Measurements from ENCODE around the gene RTF2.
A peak's percentile ranks its signal among the peaks of the same experiment; 100 is the strongest.

RTF2 gene

GRCh38 chr20:56439771-56440291 lies 28.6 kb upstream of the RTF2 start:
- DNase-seq: no peak

GRCh38 chr20:56440346-56441007 lies 27.9 kb upstream of the RTF2 start:
- peak; percentile 48 for DNase-seq

GRCh38 chr20:56442389-56443365 lies 25.8 kb upstream of the RTF2 start:
- DNase-seq: no peak

GRCh38 chr20:56443654-56444540 lies 24.5 kb upstream of the RTF2 start:
- DNase-seq: no peak

- DNase-seq: no peak
These were observed 23.3 kb upstream of the RTF2 start for GRCh38 chr20:56445130-56445529.

- DNase-seq: no peak
These were observed 22.9 kb upstream of the RTF2 start for GRCh38 chr20:56445540-56445939.

GRCh38 chr20:56447227-56447626 lies 21.2 kb upstream of the RTF2 start:
- DNase-seq: no peak

GRCh38 chr20:56449459-56449858 lies 19.0 kb upstream of the RTF2 start:
- DNase-seq: no peak

GRCh38 chr20:56451056-56451765 lies 17.2 kb upstream of the RTF2 start:
- DNase-seq: no peak

- DNase-seq: no peak
These were observed 15.1 kb upstream of the RTF2 start for GRCh38 chr20:56453352-56453751.

GRCh38 chr20:56454754-56455153 lies 13.7 kb upstream of the RTF2 start:
- DNase-seq: no peak

GRCh38 chr20:56458206-56458821 lies 10.1 kb upstream of the RTF2 start:
- DNase-seq: no peak

GRCh38 chr20:56460459-56460858 lies 8.0 kb upstream of the RTF2 start:
- no peak for DNase-seq

- DNase-seq: no peak
These were observed 6.9 kb upstream of the RTF2 start for GRCh38 chr20:56461576-56461975.

- DNase-seq: no peak
These were observed 5.0 kb upstream of the RTF2 start for GRCh38 chr20:56463428-56463827.

- DNase-seq: no peak
These were observed 2.4 kb upstream of the RTF2 start for GRCh38 chr20:56465997-56466396.

- no peak for DNase-seq
These were observed 485 bp upstream of the RTF2 start for GRCh38 chr20:56467968-56468315.

GRCh38 chr20:56469077-56469449 lies 636 bp downstream of the RTF2 start:
- DNase-seq: no peak

GRCh38 chr20:56483970-56484369 lies 15.5 kb downstream of the RTF2 start:
- DNase-seq: no peak

- DNase-seq: no peak
These were observed 18.8 kb downstream of the RTF2 start for GRCh38 chr20:56487216-56487615.

- DNase-seq: no peak
These were observed 20.1 kb downstream of the RTF2 start for GRCh38 chr20:56488566-56488965.

GRCh38 chr20:56501116-56501515 lies 32.7 kb downstream of the RTF2 start:
- no peak for DNase-seq

Measured in activated CD8-positive, alpha-beta memory T cell treated with anti-CD3 and anti-CD28 coated beads, Interleukin-2, amount 50 U/mL, for 4 hours (primary cell).